Spleen (tissue), 7 donors: ENCODE data around the gene MKRN3.

Source experiments
- CTCF ChIP-seq, 11 experiments: fragments of 200-600 bp in 7 of 11; fragments of 450-650 bp in 4 of 11; sonication (generic) in 4 of 11; IDR thresholded peaks in 8 of 11; conservative IDR thresholded peaks in 3 of 11; 1 replicate in 7 of 11; 2 replicates in 4 of 11; pipeline versions ENCODE4 v1.4.0 to v1.8.0; 2016 to 2021; ENCODE audit warnings: antibody characterized with exemption in 11 of 11, inconsistent platforms in 4 of 11, mild to moderate bottlenecking in 1 of 11
- POLR2A ChIP-seq, 3 donors: fragments of 450-650 bp; IDR thresholded peaks; one replicate each; pipeline ENCODE4 v1.5.1; 2017; ENCODE audit warnings: antibody characterized with exemption in 3 of 3, mild to moderate bottlenecking in 1 of 3
- donor health status: DM: no; HTN: no; CAD: no; lungs with moderate emphysema.
- donor health status: DM: no; HTN: no; CAD: no.
- donor health status: DM: no; HTN: no; CAD: no.

GRCh38 chr15:23595368-23595767 lies 29.9 kb downstream of the MKRN3 start:
- no peak for TF ChIP-seq CTCF (IDR thresholded peaks at IDR 0.05 in 8 of 11, conservative IDR thresholded peaks at IDR 0.05 in 3 of 11)
- no peak for TF ChIP-seq POLR2A (IDR thresholded peaks at IDR 0.05)
